SU-DHL-6 (cell line): ENCODE data around the gene CDC42EP4.

Experiments
- H2AFZ ChIP-seq: fragments of 200-600 bp; sonication (generic); 2 replicates; pipeline ENCODE4 v1.6.1; 2014; ENCODE audit warnings: low read depth, mild to moderate bottlenecking, moderate library complexity, mixed read lengths, antibody characterized with exemption, low read length; ENCODE audit not compliant: severe bottlenecking
- H3F3A ChIP-seq: fragments of 200-600 bp; shearing (Covaris generic); 2 replicates; pipeline ENCODE4 v1.6.0; 2016; ENCODE audit warnings: antibody characterized with exemption, mild to moderate bottlenecking; ENCODE audit not compliant: insufficient read depth
- H3K27ac ChIP-seq: fragments of 200-600 bp; sonication (generic); 2 replicates; pipeline ENCODE4 v1.5.1; 2016; ENCODE audit warnings: low read depth, mild to moderate bottlenecking, low read length, moderate library complexity, mixed read lengths
- H3K27me3 ChIP-seq: fragments of 200-600 bp; sonication (generic), shearing (Covaris generic); 2 replicates; pipeline ENCODE4 v1.6.0; 2014; ENCODE audit warnings: mild to moderate bottlenecking, low read length
- H3K36me3 ChIP-seq: fragments of 200-600 bp; sonication (generic); 2 replicates; pipeline ENCODE4 v1.6.1; 2014; ENCODE audit warnings: mild to moderate bottlenecking, low read length, mixed read lengths
- H3K4me2 ChIP-seq: fragments of 300-600, 200-600 bp; shearing (Covaris generic), sonication (generic); 2 replicates; pipeline ENCODE4 v1.6.0; 2014; ENCODE audit warnings: low read length, low read depth, mild to moderate bottlenecking; ENCODE audit not compliant: poor library complexity, severe bottlenecking
- H3K4me3 ChIP-seq: fragments of 200-600 bp; sonication (generic); 2 replicates; pipeline ENCODE4 v1.5.1; 2014; ENCODE audit warnings: antibody characterized with exemption, low read length, mild to moderate bottlenecking, mixed read lengths; ENCODE audit not compliant: insufficient read depth, poor library complexity, severe bottlenecking
- H3K79me2 ChIP-seq: fragments of 200-600 bp; sonication (generic); 2 replicates; pipeline ENCODE4 v1.6.1; 2014; ENCODE audit warnings: mild to moderate bottlenecking, low read length, moderate library complexity; ENCODE audit not compliant: insufficient read depth
- H3K9ac ChIP-seq: fragments of 200-600 bp; sonication (generic); 2 replicates; pipeline ENCODE4 v1.7.0; 2014; ENCODE audit warnings: mild to moderate bottlenecking, low read length
- H3K9me2 ChIP-seq: fragments of 200-600 bp; sonication (generic); replicated peaks from 2 replicates; pipeline ENCODE4 v1.6.1; 2014; ENCODE audit warnings: low read length; ENCODE audit not compliant: insufficient read depth
- H3K9me3 ChIP-seq: fragments of 200-600 bp; sonication (generic); 2 replicates; pipeline ENCODE4 v1.6.1; 2014; ENCODE audit warnings: low read length, mixed read lengths; ENCODE audit not compliant: insufficient read depth
- H4K20me1 ChIP-seq: fragments of 200-600 bp; sonication (generic); 2 replicates; pipeline ENCODE4 v1.6.1; 2014; ENCODE audit warnings: low read depth, mild to moderate bottlenecking, antibody characterized with exemption, low read length, moderate library complexity, mixed read lengths
- CTCF ChIP-seq: fragments of 200-600 bp; sonication (generic); IDR thresholded peaks from one replicate; pipeline ENCODE4 v1.5.1; 2017; ENCODE audit warnings: antibody characterized with exemption, mild to moderate bottlenecking, low read length, moderate library complexity; ENCODE audit not compliant: insufficient read depth, poor library complexity, severe bottlenecking
- EZH2phosphoT487 ChIP-seq: fragments of 200-600 bp; sonication (generic), shearing (Covaris generic); conservative IDR thresholded peaks from 2 replicates; pipeline ENCODE4 v1.6.1; 2018; ENCODE audit warnings: mild to moderate bottlenecking, antibody characterized with exemption, low read length, moderate library complexity, mixed read lengths

The CDC42EP4 gene

GRCh38 chr17:73318836-73319235 is 7.0 kb upstream of the CDC42EP4 start:
- no peak overlapping the region for H2AFZ ChIP-seq
- H3K9me2 ChIP-seq: no peaks in the 10 kb centered on the region
- no peak for TF ChIP-seq CTCF
- TF ChIP-seq EZH2phosphoT487: no peak

GRCh38 chr17:73318427-73318813 is 6.6 kb upstream of the CDC42EP4 start:
- Histone ChIP-seq H3K4me2 (no peak overlapping the region), H3K9me2 (no peaks in the 10 kb centered on the region), H3K27ac (no peak overlapping the region), H3K4me3 (no peak overlapping the region), H3K36me3 (no peaks in the 10 kb centered on the region), H4K20me1 (no peaks in the 10 kb centered on the region), H3K9me3 (no peaks in the 10 kb centered on the region), H3K79me2 (no peaks in the 10 kb centered on the region), H3F3A (no peaks in the 10 kb centered on the region), H2AFZ (no peak overlapping the region), H3K9ac (no peak overlapping the region), H3K27me3 (no peaks in the 10 kb centered on the region)
- no peak for TF ChIP-seq EZH2phosphoT487
- TF ChIP-seq CTCF: no peak

More at GRCh38 chr17:73318836-73319235, 7.0 kb upstream of the CDC42EP4 start:
- no peaks in the 10 kb centered on the region for H3K27me3 ChIP-seq
- no peak overlapping the region for H3K27ac ChIP-seq
- H4K20me1 ChIP-seq: no peaks in the 10 kb centered on the region
- H3K4me2 ChIP-seq: no peak overlapping the region
- no peaks in the 10 kb centered on the region for H3K79me2 ChIP-seq
- no peak overlapping the region for H3K4me3 ChIP-seq
- no peaks in the 10 kb centered on the region for H3K9me3 ChIP-seq
- H3K36me3 ChIP-seq: no peaks in the 10 kb centered on the region
- H3K9ac ChIP-seq: no peak overlapping the region
- H3F3A ChIP-seq: no peaks in the 10 kb centered on the region

GRCh38 chr17:73317513-73318426 is 6.0 kb upstream of the CDC42EP4 start:
- no peaks in the 10 kb centered on the region for H3K79me2 ChIP-seq
- H2AFZ ChIP-seq: no peak overlapping the region
- H3K27me3 ChIP-seq: no peaks in the 10 kb centered on the region
- H3K9me2 ChIP-seq: no peaks in the 10 kb centered on the region
- H3F3A ChIP-seq: no peaks in the 10 kb centered on the region
- no peak overlapping the region for H3K27ac ChIP-seq
- H4K20me1 ChIP-seq: no peaks in the 10 kb centered on the region
- H3K4me2 ChIP-seq: no peak overlapping the region
- TF ChIP-seq EZH2phosphoT487: no peak
- TF ChIP-seq CTCF: no peak
- H3K4me3 ChIP-seq: no peak overlapping the region
- no peak overlapping the region for H3K9ac ChIP-seq
- H3K36me3 ChIP-seq: no peaks in the 10 kb centered on the region
- H3K9me3 ChIP-seq: no peaks in the 10 kb centered on the region
